ENCODE results near the gene PHEX.

The PHEX gene

GRCh38 chrX:22109442-22109841 lies 77.3 kb downstream of the PHEX start:
- H3K9ac ChIP-seq (ENCODE audit: low read length), result no peak overlapping the region
- H2AFZ ChIP-seq (ENCODE audit: low read length), result no peak overlapping the region
- H3K4me1 ChIP-seq (ENCODE audit: insufficient read depth, low read length, severe bottlenecking), result no peaks in the 10 kb centered on the region
- H3F3A ChIP-seq (ENCODE audit: insufficient read depth, low read length), result no peaks in the 10 kb centered on the region
- no peaks in the 10 kb centered on the region for H4K20me1 ChIP-seq (ENCODE audit: insufficient read depth, low read length)
- TF ChIP-seq EZH2 (IDR thresholded peaks at IDR 0.05; ENCODE audit: borderline replicate concordance, low read length), result no peak
- TF ChIP-seq CTCF (IDR thresholded peaks at IDR 0.05; ENCODE audit: low read length), result no peak
- no peaks in the 10 kb centered on the region for H3K79me2 ChIP-seq (ENCODE audit: insufficient read depth, low read length)
- no peak overlapping the region for H3K4me3 ChIP-seq (ENCODE audit: low read depth, low read length, poor library complexity, severe bottlenecking)
- H3K9me2 ChIP-seq (ENCODE audit: low read depth, low read length), result no peaks in the 10 kb centered on the region
- no peak overlapping the region for H3K27ac ChIP-seq (ENCODE audit: low read depth, low read length, poor library complexity, severe bottlenecking)
- H3K27me3 ChIP-seq (ENCODE audit: insufficient read depth, low read length), result no peaks in the 10 kb centered on the region
- no peaks in the 10 kb centered on the region for H3K36me3 ChIP-seq (ENCODE audit: insufficient read depth, low read length)
- H3K4me2 ChIP-seq (ENCODE audit: low read length), result no peak overlapping the region
- no peaks in the 10 kb centered on the region for H3K9me3 ChIP-seq (ENCODE audit: low read length)

GRCh38 chrX:22110729-22111494 lies 78.8 kb downstream of the PHEX start:
- Histone ChIP-seq H3K9me2 (ENCODE audit: low read depth, low read length) (no peaks in the 10 kb centered on the region), H3K36me3 (ENCODE audit: insufficient read depth, low read length) (no peaks in the 10 kb centered on the region), H3K4me1 (ENCODE audit: insufficient read depth, low read length, severe bottlenecking) (no peaks in the 10 kb centered on the region), H4K20me1 (ENCODE audit: insufficient read depth, low read length) (no peaks in the 10 kb centered on the region), H3F3A (ENCODE audit: insufficient read depth, low read length) (no peaks in the 10 kb centered on the region), H3K4me2 (ENCODE audit: low read length) (no peak overlapping the region), H2AFZ (ENCODE audit: low read length) (no peak overlapping the region), H3K27ac (ENCODE audit: low read depth, low read length, poor library complexity, severe bottlenecking) (no peak overlapping the region), H3K27me3 (ENCODE audit: insufficient read depth, low read length) (no peaks in the 10 kb centered on the region), H3K9me3 (ENCODE audit: low read length) (no peaks in the 10 kb centered on the region), H3K9ac (ENCODE audit: low read length) (no peak overlapping the region), H3K4me3 (ENCODE audit: low read depth, low read length, poor library complexity, severe bottlenecking) (no peak overlapping the region), H3K79me2 (ENCODE audit: insufficient read depth, low read length) (no peaks in the 10 kb centered on the region)
- TF ChIP-seq CTCF (IDR thresholded peaks at IDR 0.05; ENCODE audit: low read length) (no peak), EZH2 (IDR thresholded peaks at IDR 0.05; ENCODE audit: borderline replicate concordance, low read length) (no peak)

- no peaks in the 10 kb centered on the region for H3K4me1 ChIP-seq (ENCODE audit: insufficient read depth, low read length, severe bottlenecking)
- H3K9me3 ChIP-seq (ENCODE audit: low read length), result no peaks in the 10 kb centered on the region
- no peak overlapping the region for H3K9ac ChIP-seq (ENCODE audit: low read length)
- no peak overlapping the region for H3K4me3 ChIP-seq (ENCODE audit: low read depth, low read length, poor library complexity, severe bottlenecking)
- no peaks in the 10 kb centered on the region for H3F3A ChIP-seq (ENCODE audit: insufficient read depth, low read length)
- H2AFZ ChIP-seq (ENCODE audit: low read length), result no peak overlapping the region
- H3K27ac ChIP-seq (ENCODE audit: low read depth, low read length, poor library complexity, severe bottlenecking), result no peak overlapping the region
- TF ChIP-seq CTCF (IDR thresholded peaks at IDR 0.05; ENCODE audit: low read length) (no peak), EZH2 (IDR thresholded peaks at IDR 0.05; ENCODE audit: borderline replicate concordance, low read length) (no peak)
- H3K79me2 ChIP-seq (ENCODE audit: insufficient read depth, low read length), result no peaks in the 10 kb centered on the region
- no peaks in the 10 kb centered on the region for H3K36me3 ChIP-seq (ENCODE audit: insufficient read depth, low read length)
- no peaks in the 10 kb centered on the region for H4K20me1 ChIP-seq (ENCODE audit: insufficient read depth, low read length)
- H3K9me2 ChIP-seq (ENCODE audit: low read depth, low read length), result no peaks in the 10 kb centered on the region
- no peaks in the 10 kb centered on the region for H3K27me3 ChIP-seq (ENCODE audit: insufficient read depth, low read length)
- H3K4me2 ChIP-seq (ENCODE audit: low read length), result no peak overlapping the region
These were observed 84.8 kb downstream of the PHEX start for GRCh38 chrX:22116605-22117546.
